Mesenteric fat pad (tissue), 1 donor: Measurements from ENCODE around the gene NLRP6. TPM values are rescaled to one million over a fixed set of nuclear protein-coding genes. Genes with fewer than 3 reads are reported as not detected.

Experiments used
- total RNA-seq: library from RNA; stranded (reverse); fragmentation: NEBNext Ultra II Directional; extraction: Animal tissue kit (Norgen Biotek cat#: 25700); gene quantifications from one replicate; pipeline ENCODE4 v1.2.1, GENCODE V29; 2021
- donor health status: DM: yes; HTN: yes; CAD: no.

Gene NLRP6
- total RNA-seq, 1 donor from 2014 or later: 1.8 TPM

Other genes starting within 250 kb of the NLRP6 start
- not detected for gene SCGB1C1, start 85.3 kb upstream of the NLRP6 start, total RNA-seq
- gene BET1L, start 71.0 kb upstream of the NLRP6 start, total RNA-seq: 53.4 TPM
- gene RIC8A, start 70.7 kb upstream of the NLRP6 start, total RNA-seq: 107 TPM
- 14.1 TPM for gene SIRT3, start 42.1 kb upstream of the NLRP6 start, total RNA-seq
- gene PSMD13, start 41.4 kb upstream of the NLRP6 start, total RNA-seq: 100 TPM
- 25.2 TPM for gene PGGHG, start 10.7 kb downstream of the NLRP6 start, total RNA-seq
- not detected for gene IFITM5, start 21.1 kb downstream of the NLRP6 start, total RNA-seq
- gene IFITM2, start 29.4 kb downstream of the NLRP6 start, total RNA-seq: 657 TPM
- 232 TPM for gene IFITM1, start 35.6 kb downstream of the NLRP6 start, total RNA-seq
- gene IFITM3, start 42.5 kb downstream of the NLRP6 start, total RNA-seq: 964 TPM
- gene B4GALNT4, start 91.1 kb downstream of the NLRP6 start, total RNA-seq: not detected
- 1.2 TPM for gene PKP3, start 115.8 kb downstream of the NLRP6 start, total RNA-seq
- gene SIGIRR, start 136.6 kb downstream of the NLRP6 start, total RNA-seq: 25.3 TPM
- gene ANO9, start 163.6 kb downstream of the NLRP6 start, total RNA-seq: 1.2 TPM
- gene PTDSS2, start 171.9 kb downstream of the NLRP6 start, total RNA-seq: 26.9 TPM
- 231 TPM for gene RNH1, start 228.8 kb downstream of the NLRP6 start, total RNA-seq